GM04503 (cell line): Measurements from ENCODE around the gene ARSG.

ENCODE experiments used
- DNase-seq: peaks from one replicate; pipeline ENCODE4 v3.0.0-alpha.2; 2012; ENCODE audit warnings: low read depth

Gene ARSG

GRCh38 chr17:68429881-68430280, 138.6 kb downstream of the ARSG start:
- DNase-seq = no peak

- no peak for DNase-seq
These were observed 139.8 kb downstream of the ARSG start for GRCh38 chr17:68431045-68431608.

GRCh38 chr17:68431661-68432071, 140.4 kb downstream of the ARSG start:
- no peak for DNase-seq

GRCh38 chr17:68432086-68432864, 141.0 kb downstream of the ARSG start:
- DNase-seq = no peak

- DNase-seq = no peak
These were observed 141.9 kb downstream of the ARSG start for GRCh38 chr17:68433211-68433610.

- no peak for DNase-seq
These were observed 142.7 kb downstream of the ARSG start for GRCh38 chr17:68433911-68434508.

- DNase-seq = no peak
These were observed 144.1 kb downstream of the ARSG start for GRCh38 chr17:68435361-68435760.

GRCh38 chr17:68435876-68436842, 144.9 kb downstream of the ARSG start:
- DNase-seq = no peak

- no peak for DNase-seq
These were observed 146.9 kb downstream of the ARSG start for GRCh38 chr17:68437979-68438822.

- DNase-seq = no peak
These were observed 148.5 kb downstream of the ARSG start for GRCh38 chr17:68439656-68440290.

GRCh38 chr17:68440526-68440925, 149.2 kb downstream of the ARSG start:
- DNase-seq = no peak

GRCh38 chr17:68441070-68441770, 149.9 kb downstream of the ARSG start:
- no peak for DNase-seq

GRCh38 chr17:68443972-68444464, 152.7 kb downstream of the ARSG start:
- no peak for DNase-seq

- DNase-seq = no peak
These were observed 154.4 kb downstream of the ARSG start for GRCh38 chr17:68445671-68446070.

GRCh38 chr17:68446626-68447041, 155.3 kb downstream of the ARSG start:
- DNase-seq = no peak

GRCh38 chr17:68449021-68449739, 157.9 kb downstream of the ARSG start:
- no peak for DNase-seq

- DNase-seq = no peak
These were observed 159.1 kb downstream of the ARSG start for GRCh38 chr17:68450391-68450790.

- no peak for DNase-seq
These were observed 159.5 kb downstream of the ARSG start for GRCh38 chr17:68450801-68451200.

GRCh38 chr17:68451670-68452354, 160.5 kb downstream of the ARSG start:
- no peak for DNase-seq
